Breast epithelium (tissue), 4 donors: Measurements from ENCODE around the gene AMPD2. TPM values are rescaled to one million over a fixed set of nuclear protein-coding genes. Genes with fewer than 3 reads are reported as not detected.
A peak's percentile ranks its signal among the peaks of the same experiment; 100 is the strongest.
"Not testable (repeated sequence)": the region's sequence is repeated elsewhere in the genome, so short reads cannot be mapped to it uniquely, and the experiment has no call there.

Experiments
- DNase-seq, 2 donors: peaks; one replicate each; pipeline ENCODE4 v3.0.0-alpha.2; 2019; ENCODE audit warnings: low spot score in 2 of 2
- H3K27ac ChIP-seq, 2 donors: fragments of 200-600 bp; sonication (generic) in 1 of 2; one replicate each; pipeline ENCODE4 v1.5.1; 2016 to 2019; ENCODE audit warnings: mild to moderate bottlenecking in 1 of 2
- H3K27me3 ChIP-seq, 2 donors: fragments of 200-600 bp; sonication (generic) in 1 of 2; one replicate each; pipeline versions ENCODE4 v1.5.1 to v1.6.0; 2017 to 2019; ENCODE audit warnings: control low read depth in 1 of 2, mild to moderate bottlenecking in 1 of 2
- H3K36me3 ChIP-seq: fragments of 200-600 bp; one replicate; pipeline ENCODE4 v1.5.1; 2019
- H3K4me1 ChIP-seq, 2 donors: fragments of 200-600 bp; sonication (generic); one replicate each; pipeline ENCODE4 v1.5.1; 2016 to 2019; ENCODE audit warnings: control low read depth in 1 of 2
- H3K4me3 ChIP-seq, 3 donors: fragments of 200-600 bp; sonication (generic); 1 replicate in 2 of 3; 2 replicates in 1 of 3; pipeline ENCODE4 v1.5.1; 2016 to 2019; ENCODE audit warnings: mild to moderate bottlenecking in 3 of 3, moderate library complexity in 2 of 3
- H3K9me3 ChIP-seq, 2 donors: fragments of 200-600 bp; sonication (generic) in 1 of 2; one replicate each; pipeline ENCODE4 v1.5.1; 2016 to 2019; ENCODE audit warnings: control low read depth in 1 of 2
- POLR2A ChIP-seq: fragments of 450-650 bp; IDR thresholded peaks from one replicate; pipeline ENCODE4 v1.6.1; 2016; ENCODE audit warnings: antibody characterized with exemption, mild to moderate bottlenecking, moderate library complexity
- POLR2AphosphoS5 ChIP-seq, 3 donors: sonication (generic); formaldehyde crosslinking; IDR thresholded peaks; one replicate each; pipeline ENCODE4 v1.6.1; 2017; ENCODE audit warnings: antibody characterized with exemption in 3 of 3
- intact Hi-C: fragments of 100-400 bp; cut with DNase I; formaldehyde crosslinking; loops from one replicate; pipeline ENCODE4 v1.15.1; 2023; ENCODE audit warnings: low total_unique reads
- total RNA-seq, 3 donors: library from RNA; depleted of rRNA; stranded (reverse); fragments of >200 nt; gene quantifications; one replicate each; pipeline ENCODE4 v1.1.0, GENCODE V29; 2016
- TF ChIP-seq, protein P1 (sequence below), 3 donors: fragments of 450-650 bp; IDR thresholded peaks; one replicate each; pipeline ENCODE4 v1.5.1; 2016 to 2017; ENCODE audit warnings: antibody characterized with exemption in 3 of 3, mild to moderate bottlenecking in 3 of 3, moderate library complexity in 3 of 3

The AMPD2 gene
- total RNA-seq, 3 donors from 2014 or later, result 21.3 to 68.2 (median 47.4) TPM

DNA sequence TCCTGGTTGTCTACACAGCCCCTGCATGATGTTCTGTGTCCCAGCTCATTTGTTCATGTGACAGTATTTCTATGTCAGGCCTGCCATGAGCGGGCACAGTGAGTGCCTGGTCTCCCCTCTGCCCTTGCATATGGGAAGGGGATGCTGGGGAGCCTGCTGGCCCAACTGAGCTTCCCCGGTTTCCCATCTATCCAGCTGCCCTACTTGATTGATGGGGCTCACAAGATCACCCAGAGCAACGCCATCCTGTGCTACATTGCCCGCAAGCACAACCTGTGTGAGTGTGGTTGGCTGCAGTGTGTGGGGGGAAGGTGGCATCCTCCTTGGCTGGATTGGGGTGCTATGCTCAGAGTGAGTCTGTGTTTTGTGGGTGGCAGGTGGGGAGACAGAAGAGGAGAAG is 37.8 kb downstream of the AMPD2 start:
- Histone ChIP-seq H3K4me1 (no peaks in the 10 kb centered on the region), H3K27ac (peak overlapping the region in 1 of 2 donors; percentile 91), H3K36me3 (no peaks in the 10 kb centered on the region), H3K9me3 (no peaks in the 10 kb centered on the region), H3K4me3 (no peak overlapping the region), H3K27me3 (no peaks in the 10 kb centered on the region)
- intact Hi-C loops, result no loop called here
- TF ChIP-seq POLR2AphosphoS5 (IDR thresholded peaks at IDR 0.05), result no peak
- DNase-seq, result no peak

DNA sequence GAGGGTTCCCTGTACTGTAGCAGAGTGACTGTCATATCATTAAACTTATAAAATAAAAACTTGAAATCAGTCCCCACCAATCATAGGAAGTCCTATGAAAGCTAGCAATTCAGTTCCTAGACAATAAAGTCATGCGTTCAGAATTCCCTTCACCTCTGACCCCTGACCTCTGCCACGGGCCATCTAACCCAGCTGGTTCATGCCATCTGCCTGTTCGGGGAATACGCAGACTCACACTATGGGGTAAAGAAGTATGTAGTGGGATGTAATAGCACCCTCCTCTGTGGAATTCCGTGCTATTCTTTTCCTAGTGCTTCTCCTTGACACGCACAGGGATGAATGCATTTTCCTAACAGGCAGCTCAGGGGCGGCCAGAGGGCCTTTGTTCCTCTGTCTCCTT is 38.3 kb downstream of the AMPD2 start:
- intact Hi-C loops, result no loop called here
- DNase-seq, result no peak
- H3K27me3 ChIP-seq, result no peaks in the 10 kb centered on the region
- H3K4me1 ChIP-seq, result no peaks in the 10 kb centered on the region
- TF ChIP-seq POLR2AphosphoS5 (IDR thresholded peaks at IDR 0.05) (no peak), POLR2A (no peak)
- TF ChIP-seq, protein P1, sequence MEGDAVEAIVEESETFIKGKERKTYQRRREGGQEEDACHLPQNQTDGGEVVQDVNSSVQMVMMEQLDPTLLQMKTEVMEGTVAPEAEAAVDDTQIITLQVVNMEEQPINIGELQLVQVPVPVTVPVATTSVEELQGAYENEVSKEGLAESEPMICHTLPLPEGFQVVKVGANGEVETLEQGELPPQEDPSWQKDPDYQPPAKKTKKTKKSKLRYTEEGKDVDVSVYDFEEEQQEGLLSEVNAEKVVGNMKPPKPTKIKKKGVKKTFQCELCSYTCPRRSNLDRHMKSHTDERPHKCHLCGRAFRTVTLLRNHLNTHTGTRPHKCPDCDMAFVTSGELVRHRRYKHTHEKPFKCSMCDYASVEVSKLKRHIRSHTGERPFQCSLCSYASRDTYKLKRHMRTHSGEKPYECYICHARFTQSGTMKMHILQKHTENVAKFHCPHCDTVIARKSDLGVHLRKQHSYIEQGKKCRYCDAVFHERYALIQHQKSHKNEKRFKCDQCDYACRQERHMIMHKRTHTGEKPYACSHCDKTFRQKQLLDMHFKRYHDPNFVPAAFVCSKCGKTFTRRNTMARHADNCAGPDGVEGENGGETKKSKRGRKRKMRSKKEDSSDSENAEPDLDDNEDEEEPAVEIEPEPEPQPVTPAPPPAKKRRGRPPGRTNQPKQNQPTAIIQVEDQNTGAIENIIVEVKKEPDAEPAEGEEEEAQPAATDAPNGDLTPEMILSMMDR (IDR thresholded peaks at IDR 0.05), result no peak
- no peak overlapping the region for H3K4me3 ChIP-seq
- no peaks in the 10 kb centered on the region for H3K9me3 ChIP-seq
- H3K36me3 ChIP-seq, result no peaks in the 10 kb centered on the region
- no peak overlapping the region for H3K27ac ChIP-seq

DNA sequence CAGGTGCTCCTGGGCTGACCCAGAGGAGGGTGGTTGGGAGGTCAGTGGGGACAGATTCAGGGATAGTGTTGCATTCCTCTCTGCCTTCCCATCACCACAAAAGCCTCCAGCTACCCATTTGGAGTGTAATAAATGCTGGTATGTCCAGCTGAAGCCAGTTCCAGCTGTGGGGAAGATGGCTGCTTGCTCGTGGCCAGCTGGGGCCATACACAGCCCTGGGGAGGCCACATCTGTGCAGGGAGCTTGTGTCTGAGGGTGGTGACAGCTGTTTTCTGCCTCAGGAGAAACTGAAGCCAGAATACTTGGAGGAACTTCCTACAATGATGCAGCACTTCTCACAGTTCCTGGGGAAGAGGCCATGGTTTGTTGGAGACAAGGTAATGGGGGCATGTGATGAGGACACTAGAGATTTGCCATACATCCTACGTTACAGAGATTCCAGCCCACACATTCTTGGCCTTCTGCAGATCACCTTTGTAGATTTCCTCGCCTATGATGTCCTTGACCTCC is 39.0 kb downstream of the AMPD2 start:
- TF ChIP-seq POLR2AphosphoS5 (IDR thresholded peaks at IDR 0.05) (no peak), POLR2A (no peak)
- TF ChIP-seq, protein P1 (IDR thresholded peaks at IDR 0.05), result no peak
- DNase-seq, result no peak
- Histone ChIP-seq H3K36me3 (no peaks in the 10 kb centered on the region), H3K27ac (no peak overlapping the region), H3K27me3 (no peaks in the 10 kb centered on the region), H3K9me3 (no peaks in the 10 kb centered on the region), H3K4me1 (no peaks in the 10 kb centered on the region), H3K4me3 (no peak overlapping the region)
- intact Hi-C loops, result no loop called here

DNA sequence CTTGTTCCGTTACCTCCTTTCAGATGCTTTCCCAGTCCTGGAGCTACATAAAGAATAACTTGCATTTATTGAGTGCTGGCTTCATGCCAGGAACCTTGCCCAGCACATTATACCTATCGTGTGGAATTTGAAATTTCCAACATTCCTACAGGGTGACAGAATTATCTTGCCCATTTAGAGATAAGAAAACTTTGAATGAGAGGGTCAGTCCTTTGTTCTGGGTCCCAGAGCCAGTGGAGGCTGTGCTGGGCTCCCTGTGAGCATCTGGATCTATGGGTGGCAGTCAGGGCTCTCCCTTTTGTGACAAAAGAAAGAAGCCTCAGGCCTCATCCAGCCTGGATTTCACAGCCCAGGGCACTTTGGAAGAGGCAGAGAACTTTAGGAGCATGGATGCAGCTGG is 39.5 kb downstream of the AMPD2 start:
- H3K36me3 ChIP-seq, result no peaks in the 10 kb centered on the region
- DNase-seq, result no peak
- H3K27me3 ChIP-seq, result no peaks in the 10 kb centered on the region
- H3K27ac ChIP-seq, result no peak overlapping the region
- H3K9me3 ChIP-seq, result no peaks in the 10 kb centered on the region
- TF ChIP-seq, protein P1 (IDR thresholded peaks at IDR 0.05), result no peak
- TF ChIP-seq POLR2AphosphoS5 (IDR thresholded peaks at IDR 0.05), result no peak
- no peak for TF ChIP-seq POLR2A
- H3K4me3 ChIP-seq, result no peak overlapping the region
- intact Hi-C loops, result no loop called here
- no peaks in the 10 kb centered on the region for H3K4me1 ChIP-seq

DNA sequence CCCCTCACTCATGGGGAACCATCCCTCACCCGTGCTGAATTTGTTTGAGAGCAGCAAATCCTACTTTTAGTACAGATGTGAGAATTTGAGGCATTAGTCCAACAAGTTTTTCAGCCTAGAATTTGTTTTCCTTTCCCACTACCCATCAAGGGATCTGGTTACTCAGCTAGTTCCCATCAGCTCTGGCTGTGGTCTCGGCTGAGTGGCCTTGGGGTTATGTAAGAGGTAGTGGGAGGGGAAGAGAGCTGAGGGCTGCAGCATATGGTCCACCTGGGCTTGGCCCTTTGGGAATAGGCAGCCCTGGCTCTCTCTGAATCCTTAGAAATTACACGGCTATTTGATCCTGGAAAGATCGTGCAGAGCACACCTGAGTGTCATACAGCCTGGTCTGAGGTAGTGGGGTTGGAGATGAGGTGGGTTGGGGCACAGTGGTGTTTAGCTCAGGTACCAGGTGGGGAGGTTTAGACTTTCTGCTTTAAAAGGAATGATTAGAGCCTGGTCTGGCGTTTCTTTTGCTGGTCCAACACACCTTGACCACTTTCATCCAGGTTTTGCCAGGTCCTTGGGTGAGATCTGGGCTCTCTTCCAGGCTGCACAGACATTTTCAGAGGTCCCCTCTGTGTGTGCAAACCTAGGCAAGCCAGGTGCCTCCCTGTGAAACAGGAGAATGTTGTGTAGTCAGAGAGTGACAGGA is 40.5 kb downstream of the AMPD2 start:
- no peak overlapping the region for H3K4me3 ChIP-seq
- no peaks in the 10 kb centered on the region for H3K27me3 ChIP-seq
- no peak overlapping the region for H3K27ac ChIP-seq
- no peak for TF ChIP-seq POLR2AphosphoS5 (IDR thresholded peaks at IDR 0.05)
- no peak for TF ChIP-seq POLR2A
- TF ChIP-seq, protein P1 (IDR thresholded peaks at IDR 0.05), result no peak
- DNase-seq, result no peak
- intact Hi-C loops, result no loop called here
- H3K9me3 ChIP-seq, result no peaks in the 10 kb centered on the region
- no peaks in the 10 kb centered on the region for H3K4me1 ChIP-seq
- H3K36me3 ChIP-seq, result no peaks in the 10 kb centered on the region

DNA sequence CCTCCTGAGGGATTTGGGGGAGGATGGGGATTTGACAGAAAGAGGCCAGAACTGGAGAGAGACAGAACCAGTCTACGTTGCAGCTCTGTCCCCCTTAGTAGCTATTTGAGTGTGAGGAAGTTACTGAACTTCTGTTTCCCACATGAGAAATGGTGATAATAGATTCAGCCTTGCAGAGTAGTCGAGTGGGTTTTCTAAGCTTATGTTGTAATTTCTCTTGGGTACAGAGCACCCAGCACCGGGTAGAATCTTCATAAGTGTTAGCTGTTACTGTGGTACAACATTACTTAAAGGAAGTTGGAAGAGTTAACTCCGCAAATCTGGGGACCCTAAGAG is 41.0 kb downstream of the AMPD2 start:
- not testable (repeated sequence) for H3K36me3 ChIP-seq

More for the DNA sequence above, 41.0 kb downstream of the AMPD2 start:
- H3K4me1 ChIP-seq, H3K9me3 ChIP-seq, DNase-seq, intact Hi-C loops, H3K27ac ChIP-seq, H3K4me3 ChIP-seq, H3K27me3 ChIP-seq: not testable (repeated sequence)
